ENCODE results near the gene RAB11FIP4.

The RAB11FIP4 gene

DNA sequence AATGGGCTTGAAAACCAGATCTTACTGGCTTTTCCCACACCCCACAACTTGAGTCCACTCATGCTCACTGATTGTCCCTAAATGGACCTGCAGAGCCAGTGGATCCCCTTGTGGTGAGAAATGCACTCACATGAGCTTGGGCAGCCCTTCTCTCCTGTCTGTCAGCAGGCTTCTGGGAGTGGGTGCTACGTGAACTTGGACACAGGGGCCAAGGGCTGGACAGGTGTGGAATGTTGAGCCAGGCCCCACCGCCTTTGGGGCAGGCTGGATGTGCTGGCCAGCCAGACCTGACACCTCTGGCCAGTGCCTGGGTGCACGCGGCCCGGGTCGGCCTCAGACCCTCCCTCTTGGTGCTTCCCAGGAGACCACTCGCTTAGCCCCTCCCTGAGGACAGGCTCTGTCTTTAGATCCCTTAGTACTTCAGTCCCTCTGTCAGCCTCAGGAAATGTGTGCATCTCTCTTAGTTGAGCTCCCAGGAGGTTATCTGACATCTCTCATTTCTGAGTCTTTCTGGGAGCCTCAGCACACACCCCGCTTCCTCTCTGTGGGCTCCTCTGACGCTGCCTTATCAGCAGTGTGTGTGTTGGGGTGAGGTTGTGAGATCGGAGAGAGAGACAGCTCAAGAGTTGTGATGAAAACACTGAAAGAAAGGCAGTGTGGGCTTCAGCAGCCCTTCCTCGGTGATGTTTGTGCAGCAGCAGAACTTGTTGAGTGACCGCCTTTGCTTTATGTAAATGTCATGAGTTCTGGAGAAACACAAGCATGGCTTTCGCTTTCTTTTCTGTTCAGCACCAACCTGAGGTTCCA, 117.0 kb downstream of the RAB11FIP4 start:
- H3K27ac ChIP-seq (ENCODE audit: low read depth, low read length) = no peak overlapping the region
- H3K4me3 ChIP-seq (ENCODE audit: insufficient read depth, low read length, poor library complexity, severe bottlenecking) = no peak overlapping the region
- H3K27me3 ChIP-seq (ENCODE audit: low read length) = no peaks in the 10 kb centered on the region
- no peaks in the 10 kb centered on the region for H3K9me2 ChIP-seq (replicated peaks; ENCODE audit: insufficient read depth, low read length)
- H3K9me3 ChIP-seq (ENCODE audit: insufficient read depth, low read length) = no peaks in the 10 kb centered on the region
- H3K9ac ChIP-seq (ENCODE audit: low read length) = no peak overlapping the region
- no peak overlapping the region for H2AFZ ChIP-seq (ENCODE audit: low read depth, low read length, severe bottlenecking)
- H3K4me2 ChIP-seq (ENCODE audit: low read depth, low read length, poor library complexity, severe bottlenecking) = peak overlapping the region; percentile 17
- H3K79me2 ChIP-seq (ENCODE audit: insufficient read depth, low read length) = no peaks in the 10 kb centered on the region
- TF ChIP-seq, protein P1, sequence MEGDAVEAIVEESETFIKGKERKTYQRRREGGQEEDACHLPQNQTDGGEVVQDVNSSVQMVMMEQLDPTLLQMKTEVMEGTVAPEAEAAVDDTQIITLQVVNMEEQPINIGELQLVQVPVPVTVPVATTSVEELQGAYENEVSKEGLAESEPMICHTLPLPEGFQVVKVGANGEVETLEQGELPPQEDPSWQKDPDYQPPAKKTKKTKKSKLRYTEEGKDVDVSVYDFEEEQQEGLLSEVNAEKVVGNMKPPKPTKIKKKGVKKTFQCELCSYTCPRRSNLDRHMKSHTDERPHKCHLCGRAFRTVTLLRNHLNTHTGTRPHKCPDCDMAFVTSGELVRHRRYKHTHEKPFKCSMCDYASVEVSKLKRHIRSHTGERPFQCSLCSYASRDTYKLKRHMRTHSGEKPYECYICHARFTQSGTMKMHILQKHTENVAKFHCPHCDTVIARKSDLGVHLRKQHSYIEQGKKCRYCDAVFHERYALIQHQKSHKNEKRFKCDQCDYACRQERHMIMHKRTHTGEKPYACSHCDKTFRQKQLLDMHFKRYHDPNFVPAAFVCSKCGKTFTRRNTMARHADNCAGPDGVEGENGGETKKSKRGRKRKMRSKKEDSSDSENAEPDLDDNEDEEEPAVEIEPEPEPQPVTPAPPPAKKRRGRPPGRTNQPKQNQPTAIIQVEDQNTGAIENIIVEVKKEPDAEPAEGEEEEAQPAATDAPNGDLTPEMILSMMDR (IDR thresholded peaks at IDR 0.05; ENCODE audit: insufficient read depth, low read length, poor library complexity, severe bottlenecking) = no peak
- no peak for TF ChIP-seq EZH2phosphoT487 (conservative IDR thresholded peaks at IDR 0.05; ENCODE audit: low read length)
- no peaks in the 10 kb centered on the region for H4K20me1 ChIP-seq (ENCODE audit: low read depth, low read length)
- no peaks in the 10 kb centered on the region for H3K36me3 ChIP-seq (ENCODE audit: low read length)
- H3F3A ChIP-seq (ENCODE audit: insufficient read depth) = no peaks in the 10 kb centered on the region

DNA sequence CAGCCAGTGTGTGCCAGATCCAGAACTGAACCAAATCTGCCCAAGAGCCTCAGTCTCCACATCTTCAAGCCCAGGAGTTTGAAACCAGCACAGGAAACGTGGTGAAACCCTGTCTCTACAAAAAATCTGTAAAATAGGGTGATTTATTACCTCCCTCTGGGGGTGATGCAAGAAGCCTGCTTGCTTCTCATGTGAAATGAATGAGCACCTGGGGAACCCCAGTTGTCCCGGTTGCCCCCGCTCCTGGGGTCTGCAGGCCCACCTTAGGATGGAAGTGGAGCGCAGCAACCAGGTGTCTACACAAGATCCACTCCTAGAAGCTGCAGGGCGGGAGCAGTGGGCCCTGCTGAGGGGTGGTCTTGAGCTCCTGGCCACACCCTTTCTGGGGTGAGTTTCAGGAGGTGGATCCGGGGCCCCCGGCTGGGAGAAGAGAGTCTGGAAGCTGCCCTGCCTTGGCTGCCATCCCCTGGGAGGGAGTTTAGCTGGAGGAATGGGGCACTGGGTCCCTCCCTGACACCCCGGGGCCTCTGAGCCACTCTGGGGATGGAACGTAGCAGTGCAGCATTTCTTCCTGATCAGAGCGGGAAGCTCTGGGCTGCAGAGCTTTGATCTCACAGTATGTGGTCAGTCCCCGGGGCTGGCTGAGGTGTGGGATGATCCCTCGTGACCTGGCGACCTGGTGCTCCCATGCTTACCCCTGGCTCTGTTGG, 117.8 kb downstream of the RAB11FIP4 start:
- Histone ChIP-seq H2AFZ (ENCODE audit: low read depth, low read length, severe bottlenecking) (no peak overlapping the region), H3F3A (ENCODE audit: insufficient read depth) (no peaks in the 10 kb centered on the region), H3K4me2 (ENCODE audit: low read depth, low read length, poor library complexity, severe bottlenecking) (peak overlapping the region; percentile 17), H3K36me3 (ENCODE audit: low read length) (no peaks in the 10 kb centered on the region), H3K9me3 (ENCODE audit: insufficient read depth, low read length) (no peaks in the 10 kb centered on the region), H3K9ac (ENCODE audit: low read length) (no peak overlapping the region), H3K9me2 (replicated peaks; ENCODE audit: insufficient read depth, low read length) (no peaks in the 10 kb centered on the region), H3K4me3 (ENCODE audit: insufficient read depth, low read length, poor library complexity, severe bottlenecking) (no peak overlapping the region), H4K20me1 (ENCODE audit: low read depth, low read length) (no peaks in the 10 kb centered on the region), H3K79me2 (ENCODE audit: insufficient read depth, low read length) (no peaks in the 10 kb centered on the region), H3K27me3 (ENCODE audit: low read length) (no peaks in the 10 kb centered on the region), H3K27ac (ENCODE audit: low read depth, low read length) (no peak overlapping the region)
- no peak for TF ChIP-seq EZH2phosphoT487 (conservative IDR thresholded peaks at IDR 0.05; ENCODE audit: low read length)
- TF ChIP-seq, protein P1 (IDR thresholded peaks at IDR 0.05; ENCODE audit: insufficient read depth, low read length, poor library complexity, severe bottlenecking) = no peak

DNA sequence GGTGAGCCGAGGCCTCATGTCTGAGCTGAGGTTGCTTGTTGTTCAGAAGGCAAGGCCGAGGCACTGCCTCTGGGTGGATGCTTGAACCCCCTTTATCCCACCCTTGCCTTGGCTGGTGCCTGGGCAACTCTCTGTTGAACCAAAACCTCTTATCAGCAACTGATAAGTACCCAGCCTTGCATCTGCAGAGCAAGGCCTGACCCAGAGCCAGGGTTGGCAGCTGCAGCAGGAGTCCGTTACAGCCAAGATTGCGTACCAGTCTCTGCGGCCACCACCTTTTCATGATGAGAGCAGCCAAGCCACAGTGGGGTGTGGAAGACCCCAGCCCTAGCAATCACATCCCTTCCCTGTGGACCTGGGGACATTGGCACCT, 118.3 kb downstream of the RAB11FIP4 start:
- H3F3A ChIP-seq (ENCODE audit: insufficient read depth) = no peaks in the 10 kb centered on the region
- no peaks in the 10 kb centered on the region for H3K27me3 ChIP-seq (ENCODE audit: low read length)
- no peaks in the 10 kb centered on the region for H4K20me1 ChIP-seq (ENCODE audit: low read depth, low read length)
- no peak overlapping the region for H3K27ac ChIP-seq (ENCODE audit: low read depth, low read length)
- H2AFZ ChIP-seq (ENCODE audit: low read depth, low read length, severe bottlenecking) = no peak overlapping the region
- no peaks in the 10 kb centered on the region for H3K9me2 ChIP-seq (replicated peaks; ENCODE audit: insufficient read depth, low read length)
- TF ChIP-seq EZH2phosphoT487 (conservative IDR thresholded peaks at IDR 0.05; ENCODE audit: low read length) = no peak
- TF ChIP-seq, protein P1 (IDR thresholded peaks at IDR 0.05; ENCODE audit: insufficient read depth, low read length, poor library complexity, severe bottlenecking) = no peak
- H3K36me3 ChIP-seq (ENCODE audit: low read length) = no peaks in the 10 kb centered on the region
- H3K79me2 ChIP-seq (ENCODE audit: insufficient read depth, low read length) = no peaks in the 10 kb centered on the region
- no peak overlapping the region for H3K4me2 ChIP-seq (ENCODE audit: low read depth, low read length, poor library complexity, severe bottlenecking)
- H3K4me3 ChIP-seq (ENCODE audit: insufficient read depth, low read length, poor library complexity, severe bottlenecking) = no peak overlapping the region
- no peak overlapping the region for H3K9ac ChIP-seq (ENCODE audit: low read length)
- H3K9me3 ChIP-seq (ENCODE audit: insufficient read depth, low read length) = no peaks in the 10 kb centered on the region
